ENCODE results near the gene STK17B. TPM values are rescaled to one million over a fixed set of nuclear protein-coding genes. Genes with fewer than 3 reads are reported as not detected.
"Not testable (repeated sequence)": the region's sequence is repeated elsewhere in the genome, so short reads cannot be mapped to it uniquely, and the experiment has no call there.

The STK17B gene
- total and polyA plus RNA-seq, 9 donors, result 4.8 to 8.1 (median 5.8) TPM

- 80% methylated on average over 1 of the region's 1 CpG for WGBS (ENCODE audit: insufficient coverage)
- H3K27ac ChIP-seq (ENCODE audit: low read length), result no peak overlapping the region
- no peak overlapping the region for H3K4me3 ChIP-seq (ENCODE audit: low read length)
- peak; percentile 31 for DNase-seq
- no peaks in the 10 kb centered on the region for H3K27me3 ChIP-seq (ENCODE audit: control insufficient read depth, insufficient read depth, low read length)
- H3K36me3 ChIP-seq (ENCODE audit: control insufficient read depth, insufficient read depth, low read length), result no peaks in the 10 kb centered on the region
- H3K9me3 ChIP-seq (replicated peaks; ENCODE audit: control insufficient read depth, low read depth, low read length), result no peaks in the 10 kb centered on the region
- H3K4me1 ChIP-seq (ENCODE audit: control insufficient read depth, insufficient read depth, low read length), result no peaks in the 10 kb centered on the region
Observed at GRCh38 chr2:196206804-196207203, 35.4 kb upstream of the STK17B start.

- H3K27ac ChIP-seq (ENCODE audit: low read length), result no peak overlapping the region
- peak; percentile 59 for DNase-seq
- H3K27me3 ChIP-seq (ENCODE audit: control insufficient read depth, insufficient read depth, low read length), result no peaks in the 10 kb centered on the region
- no peaks in the 10 kb centered on the region for H3K9me3 ChIP-seq (replicated peaks; ENCODE audit: control insufficient read depth, low read depth, low read length)
- no peaks in the 10 kb centered on the region for H3K36me3 ChIP-seq (ENCODE audit: control insufficient read depth, insufficient read depth, low read length)
- H3K4me1 ChIP-seq (ENCODE audit: control insufficient read depth, insufficient read depth, low read length), result no peaks in the 10 kb centered on the region
- H3K4me3 ChIP-seq (ENCODE audit: low read length), result no peak overlapping the region
Observed at GRCh38 chr2:196205881-196206435, 34.6 kb upstream of the STK17B start.

- Histone ChIP-seq H3K36me3 (ENCODE audit: control insufficient read depth, insufficient read depth, low read length) (no peaks in the 10 kb centered on the region), H3K9me3 (replicated peaks; ENCODE audit: control insufficient read depth, low read depth, low read length) (no peaks in the 10 kb centered on the region), H3K27me3 (ENCODE audit: control insufficient read depth, insufficient read depth, low read length) (no peaks in the 10 kb centered on the region), H3K4me3 (ENCODE audit: low read length) (no peak overlapping the region), H3K4me1 (ENCODE audit: control insufficient read depth, insufficient read depth, low read length) (no peaks in the 10 kb centered on the region), H3K27ac (ENCODE audit: low read length) (no peak overlapping the region)
- WGBS (ENCODE audit: insufficient coverage), result no CpG with 5 or more reads among the region's 5 CpGs
- peak; percentile 77 for DNase-seq
Observed at GRCh38 chr2:196205011-196205766, 33.8 kb upstream of the STK17B start.

- H3K4me3 ChIP-seq (ENCODE audit: low read length), result no peak overlapping the region
- H3K4me1 ChIP-seq (ENCODE audit: control insufficient read depth, insufficient read depth, low read length), result no peaks in the 10 kb centered on the region
- no peaks in the 10 kb centered on the region for H3K27me3 ChIP-seq (ENCODE audit: control insufficient read depth, insufficient read depth, low read length)
- no peaks in the 10 kb centered on the region for H3K36me3 ChIP-seq (ENCODE audit: control insufficient read depth, insufficient read depth, low read length)
- peak overlapping the region; percentile 62 for H3K27ac ChIP-seq (ENCODE audit: low read length)
- peak; percentile 33 for DNase-seq
- no peaks in the 10 kb centered on the region for H3K9me3 ChIP-seq (replicated peaks; ENCODE audit: control insufficient read depth, low read depth, low read length)
- WGBS (ENCODE audit: insufficient coverage), result no CpG with 5 or more reads among the region's 5 CpGs
Observed at GRCh38 chr2:196201229-196202009, 30.0 kb upstream of the STK17B start.

- Histone ChIP-seq H3K9me3 (replicated peaks; ENCODE audit: control insufficient read depth, low read depth, low read length) (no peaks in the 10 kb centered on the region), H3K4me3 (ENCODE audit: low read length) (no peak overlapping the region), H3K4me1 (ENCODE audit: control insufficient read depth, insufficient read depth, low read length) (no peaks in the 10 kb centered on the region), H3K27me3 (ENCODE audit: control insufficient read depth, insufficient read depth, low read length) (no peaks in the 10 kb centered on the region), H3K36me3 (ENCODE audit: control insufficient read depth, insufficient read depth, low read length) (no peaks in the 10 kb centered on the region), H3K27ac (ENCODE audit: low read length) (no peak overlapping the region)
- no peak for DNase-seq
- WGBS (ENCODE audit: insufficient coverage), result 100% methylated on average over 1 of the region's 2 CpGs
Observed at GRCh38 chr2:196200557-196200956, 29.2 kb upstream of the STK17B start.

- H3K36me3 ChIP-seq (ENCODE audit: control insufficient read depth, insufficient read depth, low read length), result no peaks in the 10 kb centered on the region
- H3K4me1 ChIP-seq (ENCODE audit: control insufficient read depth, insufficient read depth, low read length), result no peaks in the 10 kb centered on the region
- H3K4me3 ChIP-seq (ENCODE audit: low read length), result no peak overlapping the region
- no peaks in the 10 kb centered on the region for H3K9me3 ChIP-seq (replicated peaks; ENCODE audit: control insufficient read depth, low read depth, low read length)
- no peak for DNase-seq
- H3K27me3 ChIP-seq (ENCODE audit: control insufficient read depth, insufficient read depth, low read length), result no peaks in the 10 kb centered on the region
- WGBS (ENCODE audit: insufficient coverage), result 83% methylated on average over 3 of the region's 4 CpGs
- no peak overlapping the region for H3K27ac ChIP-seq (ENCODE audit: low read length)
Observed at GRCh38 chr2:196195758-196196157, 24.4 kb upstream of the STK17B start.

- DNase-seq, result no peak
- Histone ChIP-seq H3K36me3 (ENCODE audit: control insufficient read depth, insufficient read depth, low read length) (no peaks in the 10 kb centered on the region), H3K9me3 (replicated peaks; ENCODE audit: control insufficient read depth, low read depth, low read length) (no peaks in the 10 kb centered on the region), H3K4me3 (ENCODE audit: low read length) (no peak overlapping the region), H3K4me1 (ENCODE audit: control insufficient read depth, insufficient read depth, low read length) (no peaks in the 10 kb centered on the region), H3K27me3 (ENCODE audit: control insufficient read depth, insufficient read depth, low read length) (no peaks in the 10 kb centered on the region), H3K27ac (ENCODE audit: low read length) (no peak overlapping the region)
- 69% methylated on average over 2 of the region's 5 CpGs for WGBS (ENCODE audit: insufficient coverage)
Observed at GRCh38 chr2:196195302-196195701, 23.9 kb upstream of the STK17B start.

GRCh38 chr2:196191541-196191940 is 20.2 kb upstream of the STK17B start:
- Histone ChIP-seq H3K27ac (ENCODE audit: low read length) (no peak overlapping the region), H3K9me3 (replicated peaks; ENCODE audit: control insufficient read depth, low read depth, low read length) (no peaks in the 10 kb centered on the region), H3K4me1 (ENCODE audit: control insufficient read depth, insufficient read depth, low read length) (no peaks in the 10 kb centered on the region), H3K36me3 (ENCODE audit: control insufficient read depth, insufficient read depth, low read length) (no peaks in the 10 kb centered on the region), H3K4me3 (ENCODE audit: low read length) (no peak overlapping the region), H3K27me3 (ENCODE audit: control insufficient read depth, insufficient read depth, low read length) (no peaks in the 10 kb centered on the region)
- WGBS (ENCODE audit: insufficient coverage), result no CpG with 5 or more reads among the region's 1 CpG
- no peak for DNase-seq

- H3K36me3 ChIP-seq (ENCODE audit: control insufficient read depth, insufficient read depth, low read length), result no peaks in the 10 kb centered on the region
- H3K27me3 ChIP-seq (ENCODE audit: control insufficient read depth, insufficient read depth, low read length), result no peaks in the 10 kb centered on the region
- WGBS (ENCODE audit: insufficient coverage), result no CpG with 5 or more reads among the region's 2 CpGs
- H3K4me1 ChIP-seq (ENCODE audit: control insufficient read depth, insufficient read depth, low read length), result no peaks in the 10 kb centered on the region
- no peak overlapping the region for H3K27ac ChIP-seq (ENCODE audit: low read length)
- no peak overlapping the region for H3K4me3 ChIP-seq (ENCODE audit: low read length)
- H3K9me3 ChIP-seq (replicated peaks; ENCODE audit: control insufficient read depth, low read depth, low read length), result no peaks in the 10 kb centered on the region
- no peak for DNase-seq
Observed at GRCh38 chr2:196187898-196188458, 16.6 kb upstream of the STK17B start.

- H3K9me3 ChIP-seq (replicated peaks; ENCODE audit: control insufficient read depth, low read depth, low read length); H3K27me3 ChIP-seq (ENCODE audit: control insufficient read depth, insufficient read depth, low read length); H3K27ac ChIP-seq (ENCODE audit: low read length); H3K36me3 ChIP-seq (ENCODE audit: control insufficient read depth, insufficient read depth, low read length); H3K4me3 ChIP-seq (ENCODE audit: low read length); H3K4me1 ChIP-seq (ENCODE audit: control insufficient read depth, insufficient read depth, low read length); DNase-seq: not testable (repeated sequence)
- WGBS (ENCODE audit: insufficient coverage), result no CpG with 5 or more reads among the region's 2 CpGs
Observed at GRCh38 chr2:196187175-196187700, 15.9 kb upstream of the STK17B start.
